ENCODE measurements around the gene TSPAN15.

TSPAN15 gene

DNA sequence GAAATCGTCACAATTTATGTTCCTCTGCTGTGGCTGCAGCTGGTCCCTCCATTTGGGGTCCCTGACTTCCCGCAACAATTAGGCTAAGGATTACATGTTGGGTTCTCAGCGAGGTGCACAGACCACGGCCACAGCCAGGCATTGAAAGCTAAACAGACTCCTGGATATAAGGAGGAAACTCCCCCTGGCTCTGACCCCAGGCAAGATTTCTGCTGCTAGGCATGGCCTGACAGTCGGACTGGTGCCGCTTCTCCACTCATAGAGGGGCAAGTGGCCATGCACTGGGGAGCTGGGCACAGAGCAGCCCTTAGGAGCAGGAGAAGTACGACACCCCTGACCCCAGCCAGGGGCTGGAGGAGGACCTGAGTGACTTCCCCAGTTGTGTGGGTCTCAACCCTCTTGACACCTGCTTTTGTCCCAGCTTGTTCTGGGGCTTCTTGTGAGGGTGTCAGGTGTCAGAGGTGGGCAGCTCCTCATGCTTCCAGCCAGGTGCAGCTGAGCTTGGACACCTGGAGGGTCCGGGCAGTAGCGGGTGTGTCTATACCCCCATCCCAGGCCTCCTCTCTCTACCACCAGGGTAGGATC lies 38.3 kb downstream of the TSPAN15 start:
- no peak for DNase-seq

DNA sequence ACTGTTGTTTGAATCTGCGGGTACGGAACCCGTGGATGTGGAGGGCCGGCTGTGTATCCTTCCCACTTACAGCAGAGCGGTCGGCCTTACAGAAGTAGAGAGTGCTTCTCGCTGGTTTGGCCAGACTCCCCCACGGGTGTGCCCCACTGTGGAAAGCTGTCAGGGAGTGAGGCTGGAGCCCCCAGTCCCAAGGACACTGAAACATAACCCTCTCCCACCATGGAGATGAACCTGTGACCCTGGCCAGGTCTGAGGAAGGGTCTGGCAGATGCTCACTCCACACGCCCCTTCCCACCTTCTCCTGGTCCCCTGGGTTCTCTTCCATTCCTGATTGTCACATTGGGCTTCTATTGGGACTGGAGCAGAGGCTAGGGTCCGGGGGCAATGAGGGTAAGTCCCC lies 39.6 kb downstream of the TSPAN15 start:
- DNase-seq, result no peak

DNA sequence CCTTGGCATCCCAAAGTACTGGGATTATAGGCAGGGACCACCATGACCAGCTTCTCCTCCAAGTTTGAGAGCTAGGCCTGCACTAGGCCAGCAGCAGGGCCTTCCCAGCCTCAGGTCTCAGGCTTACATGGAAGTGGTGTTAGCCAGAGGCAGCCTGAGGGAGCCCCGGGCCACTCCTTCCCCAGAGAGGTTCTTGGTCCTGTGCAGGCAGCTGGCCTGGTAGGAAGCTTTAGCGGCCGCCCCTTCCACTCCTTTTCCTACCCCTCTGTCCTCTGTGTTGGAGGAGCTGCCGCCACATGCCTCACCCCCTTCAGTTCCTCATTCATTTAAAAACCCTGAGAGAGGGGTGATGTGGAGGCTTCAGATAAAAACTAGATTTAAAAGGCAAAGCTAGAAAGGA lies 40.3 kb downstream of the TSPAN15 start:
- DNase-seq, result no peak

DNA sequence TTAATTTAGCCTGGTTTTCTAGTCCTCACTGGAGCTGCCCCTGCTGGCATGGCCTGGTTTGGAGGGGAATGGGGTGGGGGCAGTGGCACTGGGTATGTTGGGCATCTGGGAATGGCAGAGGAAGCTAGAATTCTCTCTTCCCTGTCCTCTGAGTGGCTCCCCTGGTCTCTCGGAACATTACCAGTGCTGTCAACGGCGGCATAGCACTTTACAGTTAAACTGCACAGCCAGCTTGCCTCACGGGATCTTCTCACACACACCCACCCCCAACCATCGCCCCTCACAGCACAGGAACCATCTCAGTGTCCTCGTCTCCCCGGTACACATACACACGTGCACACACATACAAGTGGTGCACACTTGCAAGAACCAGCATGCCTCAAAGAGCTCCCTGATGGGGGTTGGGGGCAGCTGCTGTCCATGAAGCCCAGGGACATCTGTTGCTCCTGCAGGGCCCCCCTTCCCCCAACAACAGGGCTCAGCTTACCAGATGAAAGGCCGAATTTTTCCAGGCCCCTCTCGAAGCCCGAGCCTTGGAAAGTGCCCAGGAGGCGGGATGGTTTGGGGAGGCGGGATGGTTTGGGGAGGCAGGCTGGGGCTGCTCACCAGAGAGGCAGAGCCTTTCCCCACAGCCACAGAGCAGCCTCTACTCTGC lies 41.0 kb downstream of the TSPAN15 start:
- DNase-seq, result no peak

DNA sequence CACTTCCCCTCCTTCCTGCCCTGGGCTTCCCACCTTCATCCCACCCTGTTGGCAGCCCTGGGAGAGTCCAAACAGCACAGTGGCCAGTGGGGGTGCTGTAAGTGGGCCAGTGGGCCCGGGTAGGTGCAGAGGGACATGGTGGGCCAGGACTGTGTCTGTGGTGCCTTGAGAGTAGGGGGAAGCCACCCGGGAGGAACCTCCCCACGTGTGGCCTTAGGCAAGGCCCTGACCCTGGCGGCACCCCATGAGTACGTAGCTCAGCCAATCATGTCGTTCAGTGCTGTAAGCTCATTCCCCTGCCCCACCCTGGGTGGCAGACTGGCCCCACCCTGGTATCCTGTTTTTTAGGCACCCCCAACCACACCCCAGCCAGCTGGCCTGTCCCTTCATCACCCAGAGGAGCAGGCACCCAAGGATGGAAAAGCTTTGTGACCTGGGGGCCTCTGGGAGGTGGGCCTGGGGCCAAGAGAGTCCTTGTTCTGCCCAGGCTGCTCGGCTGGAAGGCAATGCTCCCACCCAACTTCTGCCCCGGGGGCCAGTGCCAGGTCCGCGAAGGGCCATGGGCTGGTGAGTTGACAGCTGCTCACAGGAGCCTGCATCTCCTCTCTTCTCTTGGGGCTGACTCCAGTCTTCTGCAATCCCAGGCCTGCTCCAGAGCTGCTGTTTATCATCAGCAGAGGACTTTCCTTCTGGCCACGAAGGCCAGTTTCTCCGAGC lies 41.6 kb downstream of the TSPAN15 start:
- DNase-seq, result no peak

DNA sequence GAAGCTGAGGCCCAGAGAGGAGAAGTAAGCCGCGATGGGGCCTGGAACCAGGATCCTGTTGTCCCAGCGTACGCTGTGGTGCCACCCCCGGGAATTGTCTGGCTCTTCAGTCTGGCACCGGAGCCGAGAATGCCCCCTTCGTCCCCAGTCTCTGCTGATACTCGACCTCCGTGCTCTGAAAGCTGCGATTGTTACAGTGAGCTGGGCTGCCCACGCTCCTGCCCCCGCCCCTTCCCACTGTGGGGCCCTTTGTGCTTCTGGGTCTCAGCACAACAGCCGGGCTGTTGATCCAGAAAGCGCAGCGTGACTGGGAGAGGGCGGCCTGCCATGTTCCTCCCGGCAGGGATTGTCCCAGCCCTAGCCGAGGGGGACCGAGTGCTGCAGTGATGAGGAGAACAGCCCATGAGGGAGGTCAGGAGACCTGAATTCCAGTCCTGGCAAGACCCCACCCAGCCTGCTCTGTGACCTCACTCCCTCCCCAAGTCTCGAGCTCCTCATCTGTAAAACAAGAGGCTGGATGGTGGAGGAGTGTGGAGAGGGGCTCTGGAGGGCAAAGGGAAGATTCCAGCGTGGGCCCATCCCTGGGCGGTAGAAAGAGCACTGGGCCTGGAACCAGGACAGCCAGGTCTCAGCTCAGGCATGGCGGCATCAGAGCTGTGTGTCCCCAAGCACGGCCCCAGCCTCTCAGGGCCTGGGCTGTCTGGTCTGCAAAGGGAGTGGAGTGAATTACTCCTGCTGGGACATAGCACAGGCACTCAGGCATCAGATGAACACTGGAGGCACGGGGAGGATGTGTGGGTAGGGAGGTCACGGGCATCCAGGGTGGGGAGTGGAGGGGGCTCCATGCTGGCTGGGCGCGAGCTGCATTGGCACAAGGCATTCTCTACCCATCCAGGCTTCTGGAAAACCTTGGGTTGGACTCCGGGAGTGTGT lies 43.6 kb downstream of the TSPAN15 start:
- no peak for DNase-seq

DNA sequence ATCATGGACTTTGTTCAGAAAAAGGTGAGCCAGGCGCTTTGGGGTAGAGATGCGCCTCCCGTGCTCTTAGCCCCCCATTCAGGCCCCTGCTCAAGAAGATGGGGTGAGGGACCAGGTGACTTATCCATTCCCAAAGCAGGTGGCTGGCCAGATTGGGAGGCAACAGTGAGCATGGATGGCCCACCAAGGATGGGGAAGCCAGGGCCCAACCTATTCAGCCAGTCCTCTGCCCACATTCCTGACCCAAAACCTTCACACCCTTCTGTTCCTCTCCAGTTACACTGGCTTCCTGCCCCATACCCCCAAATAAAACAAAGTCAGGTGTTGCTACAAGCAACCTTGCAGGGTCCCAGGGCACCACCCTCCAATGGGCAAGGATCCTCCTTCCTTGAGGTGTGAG lies 44.4 kb downstream of the TSPAN15 start:
- no peak for DNase-seq

DNA sequence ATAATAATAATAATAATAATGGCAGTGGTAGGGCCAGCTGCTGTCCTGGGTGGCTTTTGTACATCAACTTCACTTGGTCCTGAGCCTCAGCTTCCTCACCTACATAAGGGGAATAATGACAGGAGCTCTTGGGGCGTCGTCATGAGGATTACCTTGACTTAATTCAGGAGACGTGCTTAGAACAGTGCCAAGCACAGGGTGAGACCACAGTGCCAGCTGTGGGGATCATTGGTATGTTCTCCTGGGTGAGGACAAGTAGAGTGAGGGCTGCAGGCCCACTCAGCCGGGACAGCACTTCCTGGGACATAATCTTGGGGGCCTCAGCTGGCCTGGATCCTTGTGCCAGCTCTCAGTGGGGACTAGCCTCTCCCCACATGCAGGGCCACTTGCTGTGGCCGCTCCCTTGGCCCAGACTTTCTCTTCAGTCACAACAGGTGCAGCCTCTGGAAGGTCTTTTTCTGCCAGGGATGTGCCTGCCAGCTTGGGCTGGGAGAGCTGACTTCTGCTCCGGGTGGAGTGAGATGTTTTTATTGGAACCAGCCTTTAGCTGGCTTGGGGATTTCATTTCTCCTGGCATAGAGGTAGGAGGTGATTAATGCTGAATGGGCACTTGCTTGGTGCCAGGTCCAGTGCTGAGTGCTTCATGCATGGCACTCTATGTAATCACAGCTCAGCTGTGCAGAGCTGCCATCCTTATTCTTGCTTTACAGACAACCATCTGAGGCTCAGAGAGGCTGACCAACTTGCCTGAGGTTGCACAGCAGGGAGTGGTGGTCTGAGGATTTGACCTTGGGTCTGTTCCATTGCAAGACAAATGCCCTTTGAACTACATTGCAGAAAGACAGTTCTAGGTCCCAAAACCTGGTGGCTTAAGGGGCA lies 45.3 kb downstream of the TSPAN15 start:
- no peak for DNase-seq

DNA sequence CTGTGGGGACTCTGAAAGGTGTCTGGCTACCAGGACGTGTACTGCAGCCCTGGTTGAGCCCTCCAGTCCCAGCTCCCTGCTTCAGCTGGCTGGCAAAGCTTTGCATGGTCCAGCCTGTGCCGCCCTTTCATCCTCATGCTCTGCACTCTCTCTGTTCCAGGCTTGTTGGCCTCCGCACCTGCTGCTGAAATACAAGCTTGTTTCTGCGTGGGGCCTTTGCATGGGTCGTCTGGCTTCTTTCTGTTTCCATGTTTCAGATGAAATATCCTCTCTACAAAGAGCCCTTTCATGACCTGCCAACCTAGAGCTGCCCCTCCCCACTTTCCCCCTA lies 45.9 kb downstream of the TSPAN15 start:
- no peak for DNase-seq

DNA sequence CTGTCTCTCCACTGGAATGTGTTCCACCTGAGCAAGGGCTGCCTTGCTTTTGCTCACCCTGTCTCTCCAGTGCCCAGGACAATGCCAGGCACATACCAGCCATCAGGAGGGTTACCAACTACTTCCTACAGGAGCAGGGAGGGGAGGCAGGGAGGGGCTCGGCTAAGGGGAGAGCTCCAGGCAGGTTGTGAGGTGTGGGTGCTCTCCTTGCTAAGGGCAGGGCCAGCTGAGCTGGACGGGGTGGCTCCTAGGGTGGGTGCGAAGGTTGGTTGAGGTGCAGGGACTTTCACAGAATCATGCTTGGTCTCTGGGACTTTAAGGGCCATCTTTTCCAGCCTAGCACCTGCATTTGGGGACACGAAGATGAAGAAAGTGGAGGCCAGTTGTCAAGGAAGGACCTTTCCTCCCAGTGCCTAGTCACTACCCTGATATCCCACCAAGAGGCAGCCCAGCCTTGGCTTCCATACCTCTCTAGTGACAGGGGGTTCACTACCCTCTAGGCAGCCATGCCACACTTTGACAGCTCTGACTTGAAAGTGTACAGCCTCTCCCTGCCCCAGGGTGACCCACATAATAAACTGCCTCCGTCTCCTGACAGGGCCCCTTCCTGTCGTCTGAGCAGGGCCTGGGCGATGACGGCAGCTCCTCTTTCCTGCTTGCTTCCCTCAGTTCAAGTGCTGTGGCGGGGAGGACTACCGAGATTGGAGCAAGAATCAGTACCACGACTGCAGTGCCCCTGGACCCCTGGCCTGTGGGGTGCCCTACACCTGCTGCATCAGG lies 46.5 kb downstream of the TSPAN15 start:
- DNase-seq, result no peak

DNA sequence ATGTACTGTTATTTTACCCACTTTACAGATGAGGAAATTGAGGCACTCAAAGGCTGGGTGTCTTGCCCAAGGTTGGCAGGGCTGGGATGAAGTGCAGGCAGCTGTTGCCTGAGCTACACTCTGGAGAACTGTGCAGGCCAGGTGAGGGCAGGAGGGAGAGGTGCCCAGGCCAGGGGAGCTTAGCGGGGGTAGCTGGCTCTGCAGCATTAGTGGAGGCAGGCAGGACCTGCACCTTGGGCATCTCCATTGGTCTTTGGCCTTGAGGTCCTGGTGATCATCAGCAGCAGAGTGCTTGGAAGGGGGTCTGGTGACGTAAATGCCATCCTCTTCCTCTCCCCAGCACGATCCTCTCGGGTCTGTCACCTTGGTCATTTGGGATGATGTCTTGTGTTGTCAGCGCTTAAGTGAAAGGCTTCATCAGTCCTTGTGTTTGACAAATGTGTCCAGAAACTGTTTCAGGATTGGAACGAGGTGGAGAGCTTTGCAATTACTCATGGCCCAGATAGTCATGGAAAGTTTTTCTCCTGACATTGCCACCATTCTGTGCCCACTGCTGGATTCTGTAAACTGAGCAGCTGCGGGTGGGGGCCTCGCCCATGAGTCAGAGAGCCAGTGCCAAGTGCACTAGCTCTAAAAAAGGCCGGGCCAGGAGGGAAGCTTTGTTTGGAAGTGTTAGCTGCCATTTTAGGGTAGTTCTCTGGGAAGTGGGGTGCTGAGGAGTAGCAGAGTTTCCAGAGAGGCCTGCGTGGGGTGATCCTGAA lies 47.6 kb downstream of the TSPAN15 start:
- no peak for DNase-seq

DNA sequence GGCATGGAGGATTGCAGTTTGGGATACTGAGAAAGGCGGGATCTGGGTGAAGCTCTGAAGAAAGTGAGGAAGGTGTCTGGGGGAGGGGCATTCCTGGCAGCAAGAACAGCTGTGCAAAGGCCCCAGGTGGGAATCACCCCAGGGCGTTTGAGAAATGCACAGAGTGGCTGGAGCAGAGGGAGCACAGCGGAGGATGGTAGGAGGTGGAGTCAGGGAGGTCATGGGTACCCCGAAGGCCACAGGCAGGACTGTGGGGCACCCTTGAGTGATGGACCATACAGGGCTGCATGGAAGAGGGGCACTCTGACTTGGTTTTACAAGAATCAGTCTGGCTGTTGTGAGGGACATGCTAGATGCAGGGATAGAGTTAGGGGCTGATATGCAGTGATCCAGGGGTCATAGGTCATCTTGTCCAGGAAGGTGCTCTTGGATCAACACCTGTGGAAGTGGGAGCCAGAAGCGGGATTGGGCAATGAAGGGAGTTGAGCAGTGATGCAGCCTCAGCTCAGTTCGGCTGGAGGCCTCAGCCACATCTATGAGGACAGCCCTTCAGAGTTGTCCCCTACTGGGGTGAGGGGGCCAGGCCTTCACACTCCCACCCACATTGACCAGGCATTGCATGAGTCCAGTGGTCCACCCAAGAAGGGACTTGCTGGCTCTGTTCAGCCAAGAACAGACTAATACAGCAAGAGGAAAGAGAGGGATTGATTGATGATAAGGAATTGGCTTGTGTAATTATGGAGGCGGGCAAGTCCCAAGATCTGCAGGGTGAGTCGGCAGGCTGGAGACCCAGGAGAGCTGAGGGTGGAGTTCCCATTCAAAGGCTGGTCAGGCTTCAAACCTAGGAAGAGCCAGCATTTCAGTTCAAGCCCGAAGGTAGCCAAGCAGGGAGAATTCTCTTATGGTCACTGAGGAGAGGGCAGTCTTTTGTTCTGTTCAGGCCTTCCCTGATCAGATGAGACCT lies 48.7 kb downstream of the TSPAN15 start:
- DNase-seq, result no peak

DNA sequence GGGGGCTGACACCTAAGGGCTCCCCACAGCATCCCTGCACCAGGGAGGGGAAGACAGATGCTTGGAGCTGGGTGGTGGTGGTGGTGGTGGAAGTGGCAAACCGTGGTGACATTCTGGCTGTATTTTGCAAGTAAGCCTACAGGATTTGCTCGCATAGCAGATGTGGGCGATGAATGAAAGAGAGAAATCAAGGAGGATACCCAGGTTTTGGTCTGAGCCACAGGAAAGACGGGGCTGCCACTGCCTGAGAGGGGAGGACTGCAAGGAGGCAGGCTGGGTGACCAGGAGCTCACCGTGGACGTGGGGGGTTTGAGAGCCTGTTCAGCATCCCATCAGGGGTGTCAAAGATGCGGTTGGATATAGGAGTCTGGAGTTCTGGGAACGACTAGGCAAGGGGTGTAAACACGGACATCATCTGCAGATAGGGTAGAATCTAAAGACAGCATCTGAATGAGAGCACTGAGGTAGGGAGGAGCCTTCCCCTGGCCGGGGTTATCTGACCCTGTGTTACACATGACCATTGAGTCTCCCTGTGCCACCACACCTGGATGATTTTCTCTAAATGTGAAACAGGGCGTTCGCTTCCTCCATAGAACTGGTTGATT lies 49.7 kb downstream of the TSPAN15 start:
- DNase-seq, result no peak

DNA sequence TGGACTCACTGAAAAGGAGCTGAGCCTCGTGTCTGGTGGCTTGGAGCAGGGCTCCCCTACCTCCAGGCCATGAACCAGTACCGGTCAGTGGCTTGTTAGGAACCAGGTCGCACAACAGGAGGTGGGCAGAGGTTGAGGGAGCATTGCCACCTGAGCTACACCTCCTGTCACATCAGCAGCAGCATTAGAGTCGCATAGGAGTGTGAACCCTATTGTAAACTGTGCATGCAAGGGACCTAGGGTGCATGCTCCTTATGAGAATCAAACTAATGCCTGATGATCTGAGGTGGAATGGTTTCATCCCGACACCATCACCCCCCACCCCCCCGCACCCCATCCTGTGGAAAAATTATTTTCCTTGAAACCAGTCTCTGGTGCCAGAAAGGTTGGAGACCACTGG lies 50.4 kb downstream of the TSPAN15 start:
- DNase-seq, result no peak

DNA sequence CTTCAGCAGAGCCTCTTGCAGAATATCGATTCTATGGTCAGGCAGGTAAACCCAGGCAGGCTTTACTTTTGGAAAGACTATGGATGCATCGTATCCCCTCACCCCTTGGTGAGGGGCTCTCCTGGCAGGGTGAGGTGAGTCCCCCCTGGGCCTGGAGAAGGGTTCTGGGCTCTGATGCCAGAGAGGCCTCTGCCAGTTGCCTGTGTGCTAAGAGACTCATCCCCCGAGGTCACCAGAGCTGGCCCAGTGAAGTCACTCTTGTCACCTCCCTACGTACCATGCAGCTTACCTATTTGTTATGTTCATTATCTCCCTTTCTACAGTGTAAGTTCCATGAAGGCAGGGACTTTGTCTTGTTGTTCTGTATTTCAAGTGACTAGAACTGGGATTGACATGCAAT lies 51.3 kb downstream of the TSPAN15 start:
- no peak for DNase-seq

DNA sequence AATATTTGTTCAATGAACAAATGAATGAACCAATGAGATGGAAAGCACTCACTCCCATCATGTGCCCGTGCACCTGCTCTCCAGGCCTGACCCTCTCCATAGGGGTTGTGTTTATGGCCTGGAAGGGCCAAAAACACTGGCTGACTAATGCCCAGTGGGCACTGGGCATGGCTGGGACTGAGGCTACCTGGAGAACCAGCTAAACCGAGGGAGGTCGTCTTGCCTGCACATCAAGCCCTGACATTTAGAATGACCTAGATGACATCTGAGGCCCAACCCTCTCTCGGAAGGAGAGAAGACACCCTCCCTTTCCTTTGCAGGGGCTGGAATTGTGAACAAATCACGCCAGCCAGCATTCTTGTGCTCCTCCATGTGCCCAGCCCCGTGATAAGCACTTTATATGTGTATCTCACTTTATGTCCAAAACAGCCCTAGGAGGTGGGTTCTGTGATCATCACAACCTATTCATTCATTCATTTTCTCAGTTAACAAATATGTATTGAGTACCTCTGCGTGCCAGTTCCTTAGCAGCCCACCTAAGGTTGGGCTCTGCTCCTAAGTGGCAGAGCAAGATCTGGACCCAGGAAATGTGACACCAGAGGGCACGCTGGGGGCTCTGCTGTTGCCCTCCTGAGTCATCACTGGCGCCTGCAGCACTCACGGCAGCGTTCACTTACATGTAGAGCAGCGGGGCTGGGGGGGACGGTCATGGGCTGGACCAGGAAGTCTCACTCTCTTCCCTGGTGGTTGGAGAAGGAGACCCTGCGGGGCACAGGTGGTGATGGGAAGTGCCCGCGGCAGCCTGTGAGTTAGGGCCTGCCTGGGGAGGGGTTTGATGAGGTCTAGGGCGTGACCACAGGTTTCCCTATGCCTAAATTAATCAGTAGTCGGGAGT lies 52.0 kb downstream of the TSPAN15 start:
- DNase-seq, result no peak

DNA sequence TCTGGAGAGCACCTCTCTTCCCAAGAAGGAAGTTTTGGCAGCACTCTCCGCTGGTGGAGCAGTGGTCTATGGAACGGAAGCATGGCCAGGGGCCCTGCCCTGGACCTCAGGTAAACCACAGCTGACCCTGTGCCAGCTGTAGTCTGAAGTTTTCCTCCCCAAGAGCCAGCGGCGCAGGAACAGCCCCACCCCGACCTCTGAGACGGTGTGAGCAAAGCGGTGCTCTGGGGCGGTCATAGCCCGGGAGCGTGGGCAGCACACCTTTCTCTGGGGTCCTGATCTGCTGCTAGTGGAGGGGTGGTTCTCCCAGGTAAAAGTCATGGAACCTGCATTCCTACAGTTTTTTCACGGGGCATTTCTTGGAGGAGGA lies 52.6 kb downstream of the TSPAN15 start:
- no peak for DNase-seq

DNA sequence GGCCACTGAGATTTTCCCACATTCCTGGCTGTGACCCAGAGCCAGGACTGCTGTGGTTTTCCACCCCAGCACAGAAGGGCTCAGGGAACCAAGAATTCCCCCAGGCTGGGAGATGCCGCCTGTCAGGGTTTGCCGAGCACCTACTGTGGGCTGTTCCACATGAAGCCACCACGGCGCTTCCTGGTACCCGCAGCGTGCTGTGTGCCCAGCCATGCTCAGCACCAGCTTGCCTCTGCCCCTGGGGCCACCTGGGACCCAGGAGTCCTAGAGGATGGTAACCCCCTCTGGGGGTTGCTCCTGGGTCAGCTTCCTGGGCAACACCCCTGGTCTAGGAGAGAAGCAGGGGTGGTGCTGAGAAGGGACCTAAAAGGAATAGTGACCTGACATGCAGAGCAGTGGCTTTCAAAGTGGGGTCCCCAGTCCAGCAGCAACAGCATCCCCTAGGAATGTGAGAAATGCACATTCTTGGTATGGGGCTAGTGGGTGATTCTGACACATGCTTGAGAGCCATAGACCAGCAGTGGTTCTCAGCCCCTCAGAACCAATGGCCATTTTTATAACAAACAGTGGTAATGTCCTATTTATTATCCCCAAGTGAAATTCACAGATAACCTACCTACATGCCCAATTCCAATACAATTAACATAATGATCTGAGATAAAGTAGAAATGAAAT lies 53.4 kb downstream of the TSPAN15 start:
- DNase-seq, result no peak
